Dedifferentiated amniotic fluid mesenchymal stem cell (primary cell): ENCODE results near the gene STC2.

Experiments used
- DNase-seq: peaks from one replicate; pipeline ENCODE4 v3.0.0-alpha.2; 2016; ENCODE audit errors: extremely low spot score

The STC2 gene

GRCh38 chr5:173312821-173313220, 15.4 kb downstream of the STC2 start:
- no peak for DNase-seq

DNA sequence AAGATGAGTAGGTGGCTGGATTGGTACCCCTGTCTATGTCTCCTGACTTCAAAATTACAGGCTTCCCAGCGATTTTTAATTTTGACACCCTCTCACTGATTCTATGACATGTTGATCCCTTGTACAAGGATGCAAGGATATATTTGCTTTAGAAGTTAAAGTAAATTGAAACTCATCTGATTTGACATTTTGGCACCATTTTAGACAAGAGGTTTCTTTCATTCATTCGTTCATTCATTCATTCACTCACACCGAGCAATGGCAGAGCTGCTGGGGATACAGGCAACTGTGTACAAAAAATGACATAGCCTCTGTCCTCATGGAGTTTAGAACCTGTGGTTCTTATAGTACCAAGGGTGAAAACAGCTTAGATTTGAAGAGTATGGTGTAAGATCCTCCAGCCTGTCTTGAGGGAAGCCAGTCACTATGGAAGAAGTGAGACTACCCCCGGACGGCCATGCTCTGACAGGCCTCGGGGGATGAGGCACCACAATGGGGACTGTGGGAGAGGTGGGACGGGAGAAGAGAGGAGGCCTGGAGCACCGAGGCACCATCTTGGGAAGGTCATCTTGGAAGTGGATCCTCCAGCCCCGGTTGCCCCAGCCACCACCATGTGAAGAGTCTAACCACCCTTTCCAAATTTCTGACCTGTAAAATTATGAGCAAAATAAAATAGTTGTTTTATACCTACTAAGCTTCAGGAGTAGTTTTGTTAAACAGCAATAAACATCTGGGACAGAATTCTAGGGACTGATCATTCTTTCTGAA, 16.2 kb downstream of the STC2 start:
- DNase-seq, result no peak

DNA sequence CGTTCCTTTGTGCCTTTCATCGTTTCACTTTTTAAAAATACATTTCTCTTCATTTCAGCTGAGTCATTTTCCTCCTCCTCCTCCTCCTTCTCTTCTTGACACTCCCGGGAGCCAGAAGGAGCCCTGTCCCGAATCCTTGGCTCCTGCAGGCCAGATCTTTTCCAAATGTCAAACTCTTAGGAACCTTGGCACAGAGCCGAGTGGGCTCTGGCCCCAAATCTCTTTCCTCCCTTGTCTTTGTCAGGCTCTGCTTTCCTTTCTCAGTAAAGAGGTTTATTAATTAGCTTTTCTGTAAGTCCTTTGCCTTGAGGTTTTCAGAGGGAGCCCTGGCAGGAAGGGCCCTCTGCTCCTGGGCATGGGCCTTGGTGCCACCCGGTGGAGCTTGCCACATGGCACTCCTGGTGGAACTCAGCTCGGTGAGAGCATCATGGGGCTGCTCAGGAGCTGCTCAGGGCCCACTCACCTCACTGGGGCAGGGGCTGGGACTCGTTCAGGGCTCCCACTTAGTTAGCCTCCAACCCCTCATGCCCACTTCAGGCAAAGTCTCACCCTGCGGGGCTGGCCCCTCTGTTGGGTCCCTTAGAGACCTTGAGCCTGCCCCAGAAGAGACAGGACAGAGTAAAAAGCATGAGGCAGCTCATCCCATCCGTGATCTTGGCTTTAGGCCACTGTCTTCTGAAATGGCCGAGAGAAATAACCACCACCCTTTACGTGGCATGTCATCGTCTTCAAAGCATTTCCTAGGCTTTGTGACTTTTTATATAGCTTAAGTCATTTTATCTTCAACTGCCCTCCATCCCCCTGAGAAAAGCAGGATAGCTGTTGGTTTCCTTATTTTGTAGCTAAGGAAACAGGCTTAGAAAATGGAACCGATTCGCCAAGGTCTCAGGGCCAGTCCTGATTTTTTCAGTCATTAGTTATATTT, 17.1 kb downstream of the STC2 start:
- DNase-seq, result no peak

GRCh38 chr5:173310218-173310769, 17.9 kb downstream of the STC2 start:
- no peak for DNase-seq

GRCh38 chr5:173309731-173310130, 18.5 kb downstream of the STC2 start:
- DNase-seq, result no peak

GRCh38 chr5:173308226-173308625, 20.0 kb downstream of the STC2 start:
- DNase-seq, result no peak

GRCh38 chr5:173307695-173308094, 20.5 kb downstream of the STC2 start:
- no peak for DNase-seq

GRCh38 chr5:173306695-173307094, 21.5 kb downstream of the STC2 start:
- no peak for DNase-seq

- DNase-seq, result no peak
Measured at GRCh38 chr5:173304591-173304988, 23.6 kb downstream of the STC2 start.

DNA sequence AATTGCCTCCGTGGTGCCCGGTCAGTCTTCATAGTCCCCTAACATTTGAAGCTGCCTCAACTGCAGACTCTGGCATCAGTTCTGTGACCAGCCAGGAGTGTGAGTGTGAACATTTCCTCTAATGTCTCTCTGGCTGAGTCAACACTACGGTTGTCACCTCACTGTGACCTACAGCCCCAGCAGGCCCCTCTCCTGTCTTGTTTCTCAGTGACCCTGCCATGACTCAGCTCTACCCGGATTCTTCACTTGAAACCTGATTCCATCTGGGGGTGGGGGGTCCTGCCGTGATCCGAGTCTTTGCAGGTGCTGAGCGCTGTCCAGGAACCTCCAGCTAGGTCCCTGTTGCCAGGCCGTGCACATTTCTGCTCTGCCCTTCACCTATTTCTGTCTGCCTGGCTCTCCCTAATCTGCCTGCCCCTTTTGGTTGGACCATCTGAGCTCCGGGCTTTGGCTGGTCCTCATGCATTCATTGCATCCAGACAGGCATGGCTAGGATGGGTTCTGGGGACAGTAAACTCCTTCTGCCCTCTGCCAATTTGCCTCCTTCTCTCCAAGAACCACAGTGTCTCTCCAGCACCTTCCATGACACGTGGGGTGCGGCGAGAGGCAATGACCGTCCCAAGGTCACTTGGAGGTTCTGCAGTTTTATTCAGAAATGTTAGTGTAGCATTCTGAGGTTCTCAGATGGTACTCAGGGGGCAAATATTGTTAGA, 24.2 kb downstream of the STC2 start:
- no peak for DNase-seq

- peak; percentile 83 for DNase-seq
Measured at GRCh38 chr5:173302546-173303155, 25.6 kb downstream of the STC2 start.

- DNase-seq, result no peak
Measured at GRCh38 chr5:173301695-173302545, 26.3 kb downstream of the STC2 start.

DNA sequence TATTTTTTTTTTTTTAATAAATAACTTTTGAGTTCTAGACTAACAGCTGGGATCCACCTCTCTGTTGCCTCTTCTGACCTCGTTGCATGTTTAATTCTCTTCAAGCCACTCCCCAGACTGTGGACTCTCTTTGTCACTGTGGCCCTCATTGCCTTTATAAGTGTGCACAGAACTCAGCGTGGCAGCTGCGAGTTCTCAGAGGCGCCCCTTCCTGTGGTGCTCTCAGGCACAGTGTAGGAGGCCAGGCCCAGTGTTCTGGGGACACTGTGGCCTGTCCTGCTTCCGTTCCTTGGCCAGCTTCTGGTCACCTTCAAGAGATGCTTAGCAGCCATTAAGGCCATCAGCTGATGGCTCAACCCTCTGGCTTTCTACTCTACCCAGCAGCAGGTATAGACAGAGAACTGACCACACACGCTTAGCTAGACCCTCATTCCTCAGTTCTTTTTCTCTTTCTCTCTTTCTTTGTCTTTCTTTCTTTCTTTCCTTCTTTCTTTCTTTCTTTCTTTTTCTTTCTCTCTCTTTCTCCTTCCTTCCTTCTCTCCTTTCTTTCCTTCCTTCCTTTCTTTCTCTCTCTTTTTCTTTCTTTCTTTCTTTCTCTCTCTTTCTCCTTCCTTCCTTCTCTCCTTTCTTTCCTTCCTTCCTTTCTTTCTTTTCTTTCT, 27.7 kb downstream of the STC2 start:
- DNase-seq, result no peak

DNA sequence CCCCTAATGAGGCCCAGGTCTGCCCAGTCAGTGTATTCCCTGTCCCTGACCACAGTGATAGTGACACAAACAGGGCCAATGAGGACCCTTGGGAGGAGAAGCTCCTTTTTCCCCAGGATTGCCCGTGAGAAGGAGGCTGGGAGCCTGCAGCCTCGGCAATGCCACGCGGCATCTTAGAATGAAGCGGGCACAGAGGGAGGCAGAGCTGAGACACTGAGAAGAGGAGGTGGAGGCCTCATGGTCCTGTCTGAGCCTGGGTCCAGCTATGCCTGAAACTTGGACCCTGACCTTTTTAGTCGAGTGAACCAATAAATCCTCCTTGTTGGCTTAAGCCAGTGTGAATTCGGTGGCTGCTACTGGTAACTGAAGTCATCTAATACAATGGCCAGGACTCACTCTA, 28.4 kb downstream of the STC2 start:
- DNase-seq, result no peak

- no peak for DNase-seq
Measured at GRCh38 chr5:173298213-173298926, 29.8 kb downstream of the STC2 start.

- DNase-seq, result no peak
Measured at GRCh38 chr5:173297813-173298212, 30.4 kb downstream of the STC2 start.

GRCh38 chr5:173296737-173297676, 31.2 kb downstream of the STC2 start:
- DNase-seq, result no peak

DNA sequence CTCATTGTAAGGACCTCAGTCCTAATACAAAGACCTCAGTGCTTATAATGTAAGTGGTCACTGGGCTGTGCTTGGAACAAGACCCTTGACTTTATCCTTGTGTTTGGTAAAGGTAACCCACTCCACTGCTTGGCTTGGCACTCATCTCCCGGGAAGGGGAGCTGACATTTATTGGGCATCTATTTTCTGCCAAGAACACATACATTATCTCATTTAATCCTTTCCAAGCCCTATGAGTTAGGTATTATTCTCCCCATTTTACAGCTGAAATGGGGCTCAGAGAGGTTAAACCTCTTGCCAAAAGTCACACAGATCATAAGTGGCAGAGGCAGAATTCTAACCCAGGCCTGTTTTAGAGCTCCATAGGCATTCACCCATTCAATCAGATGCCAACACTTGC, 32.4 kb downstream of the STC2 start:
- DNase-seq, result no peak
